ENCODE results near the gene ALPP.

DNA sequence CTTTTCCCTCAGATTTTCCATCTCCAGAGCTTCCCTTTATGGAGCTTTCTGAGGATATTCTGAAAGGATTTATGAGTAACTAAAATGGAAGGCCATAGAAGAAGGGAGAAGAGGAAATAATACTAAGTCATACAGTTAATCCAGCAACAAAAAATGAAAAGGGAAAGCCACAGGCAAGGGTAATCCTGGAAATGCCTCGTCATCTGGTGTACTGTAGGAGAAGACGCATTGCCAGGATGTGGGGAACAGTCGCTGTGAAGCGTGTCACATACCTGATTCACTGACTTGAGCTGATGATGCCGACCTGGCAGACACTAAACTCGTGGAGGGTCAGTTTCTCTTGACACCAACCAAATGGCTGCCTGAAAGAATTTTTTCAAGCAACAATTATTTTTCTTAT, 34.7 kb upstream of the ALPP start:
- TF ChIP-seq, protein P1, sequence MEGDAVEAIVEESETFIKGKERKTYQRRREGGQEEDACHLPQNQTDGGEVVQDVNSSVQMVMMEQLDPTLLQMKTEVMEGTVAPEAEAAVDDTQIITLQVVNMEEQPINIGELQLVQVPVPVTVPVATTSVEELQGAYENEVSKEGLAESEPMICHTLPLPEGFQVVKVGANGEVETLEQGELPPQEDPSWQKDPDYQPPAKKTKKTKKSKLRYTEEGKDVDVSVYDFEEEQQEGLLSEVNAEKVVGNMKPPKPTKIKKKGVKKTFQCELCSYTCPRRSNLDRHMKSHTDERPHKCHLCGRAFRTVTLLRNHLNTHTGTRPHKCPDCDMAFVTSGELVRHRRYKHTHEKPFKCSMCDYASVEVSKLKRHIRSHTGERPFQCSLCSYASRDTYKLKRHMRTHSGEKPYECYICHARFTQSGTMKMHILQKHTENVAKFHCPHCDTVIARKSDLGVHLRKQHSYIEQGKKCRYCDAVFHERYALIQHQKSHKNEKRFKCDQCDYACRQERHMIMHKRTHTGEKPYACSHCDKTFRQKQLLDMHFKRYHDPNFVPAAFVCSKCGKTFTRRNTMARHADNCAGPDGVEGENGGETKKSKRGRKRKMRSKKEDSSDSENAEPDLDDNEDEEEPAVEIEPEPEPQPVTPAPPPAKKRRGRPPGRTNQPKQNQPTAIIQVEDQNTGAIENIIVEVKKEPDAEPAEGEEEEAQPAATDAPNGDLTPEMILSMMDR (IDR thresholded peaks at IDR 0.05; ENCODE audit: insufficient read depth, low read length, poor library complexity, severe bottlenecking), result no peak
- TF ChIP-seq EZH2phosphoT487 (conservative IDR thresholded peaks at IDR 0.05; ENCODE audit: low read length), result no peak

Data from SU-DHL-6 (cell line).